Fibroblast of lung (primary cell): Measurements from ENCODE around the gene KLF16. TPM values are rescaled to one million over a fixed set of nuclear protein-coding genes. Genes with fewer than 3 reads are reported as not detected.

Experiments used
- DNase-seq, 2 donors: peaks; one replicate each; pipeline versions ENCODE4 v3.0.0 to v3.0.0-alpha.2; 2010; ENCODE audit warnings: low read depth in 2 of 2
- H2AFZ ChIP-seq: 2 replicates; pipeline ENCODE4 v1.5.1; 2012; ENCODE audit warnings: low read length, control low read depth, inconsistent platforms
- H3K27ac ChIP-seq: 2 replicates; pipeline ENCODE4 v1.5.1; 2011; ENCODE audit warnings: low read length, control low read depth; ENCODE audit not compliant: insufficient read depth
- H3K27me3 ChIP-seq: 2 replicates; pipeline ENCODE4 v1.5.1; 2011; ENCODE audit warnings: mild to moderate bottlenecking, low read length; ENCODE audit not compliant: control insufficient read depth, insufficient read depth
- H3K36me3 ChIP-seq: 2 replicates; pipeline ENCODE4 v1.5.1; 2011; ENCODE audit warnings: low read length; ENCODE audit not compliant: control insufficient read depth, insufficient read depth
- H3K4me1 ChIP-seq: 2 replicates; pipeline ENCODE4 v1.5.1; 2011; ENCODE audit warnings: low read length; ENCODE audit not compliant: control insufficient read depth, insufficient read depth; ENCODE audit errors: extremely low read depth
- H3K4me2 ChIP-seq: 2 replicates; pipeline ENCODE4 v1.5.1; 2011; ENCODE audit warnings: low read length, control low read depth; ENCODE audit not compliant: insufficient read depth; ENCODE audit errors: extremely low read depth
- H3K4me3 ChIP-seq, 4 experiments: fragments of 200-600 bp in 1 of 4; sonication (generic) in 1 of 4; replicated peaks in 1 of 4; 2 replicates each; pipeline ENCODE4 v1.5.1; 2011 to 2016; ENCODE audit warnings: low read length in 4 of 4, low read depth in 3 of 4, mild to moderate bottlenecking in 3 of 4, control low read depth in 2 of 4, inconsistent platforms in 1 of 4, mixed read lengths in 1 of 4; ENCODE audit not compliant: insufficient read depth in 1 of 4; ENCODE audit errors: control extremely low read depth in 1 of 4
- H3K79me2 ChIP-seq: 2 replicates; pipeline ENCODE4 v1.5.1; 2012; ENCODE audit warnings: mild to moderate bottlenecking, low read length, inconsistent platforms; ENCODE audit not compliant: control insufficient read depth, insufficient read depth
- H3K9ac ChIP-seq: 2 replicates; pipeline ENCODE4 v1.5.1; 2011; ENCODE audit warnings: mild to moderate bottlenecking, low read length, control low read depth; ENCODE audit not compliant: insufficient read depth
- H3K9me3 ChIP-seq: 2 replicates; pipeline ENCODE4 v1.5.1; 2012; ENCODE audit warnings: low read depth, low read length; ENCODE audit not compliant: control insufficient read depth, insufficient read depth
- H4K20me1 ChIP-seq: 2 replicates; pipeline ENCODE4 v1.5.1; 2011; ENCODE audit warnings: low read length; ENCODE audit not compliant: control insufficient read depth, insufficient read depth; ENCODE audit errors: extremely low read depth
- CTCF ChIP-seq, 2 donors: IDR thresholded peaks in 1 of 2; conservative IDR thresholded peaks in 1 of 2; 1 replicate in 1 of 2; 2 replicates in 1 of 2; pipeline ENCODE4 v1.5.1; 2011 to 2012; ENCODE audit warnings: low read length in 2 of 2, control low read depth in 1 of 2, inconsistent platforms in 1 of 2, low read depth in 1 of 2, mild to moderate bottlenecking in 1 of 2
- EZH2 ChIP-seq: IDR thresholded peaks from 2 replicates; pipeline ENCODE4 v1.5.1; 2012; ENCODE audit warnings: low read length, control low read depth, mild to moderate bottlenecking; ENCODE audit errors: missing control alignments
- polyA plus RNA-seq, 2 donors: library from polyadenylated mRNA; depleted of rRNA in 1 of 2; stranded (reverse) in 1 of 2; unstranded in 1 of 2; fragments of >200 nt; gene quantifications; 2 replicates each; pipeline ENCODE4 v1.2.1, GENCODE V29; 2011 to 2012; ENCODE audit warnings: missing spikeins in 1 of 2
- total RNA-seq: library from RNA; depleted of rRNA; stranded (reverse); fragments of >200 nt; gene quantifications from 2 replicates; pipeline ENCODE4 v1.2.1, GENCODE V29; 2014

The KLF16 gene
- total and polyA plus RNA-seq, 2 donors (not counting 1 experiment from before 2014, with no cell fraction given): 4.2 to 6.9 TPM

- Histone ChIP-seq H3K4me2 (peak overlapping the region; percentile 100), H3K36me3 (peaks cover 12% of the 10 kb centered on the region), H3K4me1 (peaks cover 9% of the 10 kb centered on the region), H3K9ac (peak overlapping the region; percentile 14), H2AFZ (no peak overlapping the region), H3K27me3 (no peaks in the 10 kb centered on the region), H3K79me2 (peaks cover 45% of the 10 kb centered on the region), H3K9me3 (no peaks in the 10 kb centered on the region), H3K4me3 (peak overlapping the region in 3 of 4 experiments; percentile 77 to 95 (median 88)), H3K27ac (peak overlapping the region; percentile 98), H4K20me1 (no peaks in the 10 kb centered on the region)
- no peak for DNase-seq
- TF ChIP-seq CTCF (conservative IDR thresholded peaks at IDR 0.05 in 1 of 2, IDR thresholded peaks at IDR 0.05 in 1 of 2; ENCODE audit: low read depth in 1 of 2, low read length in 2 of 2) (no peak), EZH2 (no peak)
These were observed 10.4 kb upstream of the KLF16 start for GRCh38 chr19:1873524-1874473.

DNA sequence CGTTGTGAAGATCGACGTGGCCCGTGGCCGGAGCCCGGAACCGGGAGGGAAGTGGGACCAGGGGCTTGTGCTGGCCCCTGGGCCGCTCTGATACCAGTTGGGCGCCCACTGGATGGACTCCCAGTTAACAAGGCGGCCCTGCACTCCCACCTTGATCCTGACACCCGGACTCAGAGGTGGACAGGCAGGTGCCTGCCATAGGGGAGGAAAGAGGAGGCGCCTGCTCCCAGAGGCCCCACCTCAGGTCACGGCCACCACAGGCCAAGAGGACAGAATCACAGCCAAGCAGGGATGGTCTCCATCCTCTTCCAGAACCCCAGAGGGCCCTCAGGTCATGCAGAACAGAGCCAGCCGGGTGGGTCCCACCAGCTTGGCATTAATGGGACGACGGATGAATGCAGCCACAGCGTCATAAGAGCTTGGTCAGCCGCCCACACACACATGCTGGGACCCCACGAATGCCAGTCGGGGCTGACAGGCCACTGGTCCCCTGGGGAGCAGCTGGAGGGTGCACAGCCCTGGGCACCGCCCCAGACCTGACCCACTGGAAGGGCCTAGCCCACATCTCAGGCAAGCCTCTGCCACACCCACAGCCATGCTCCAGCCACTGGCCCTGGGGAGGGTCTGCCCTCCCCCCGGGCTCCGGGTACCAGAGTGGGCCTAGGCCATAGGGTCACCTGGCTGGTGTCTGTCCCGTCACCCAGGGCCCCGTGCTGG lies 9.6 kb upstream of the KLF16 start:
- no peak for TF ChIP-seq CTCF (conservative IDR thresholded peaks at IDR 0.05 in 1 of 2, IDR thresholded peaks at IDR 0.05 in 1 of 2; ENCODE audit: low read depth in 1 of 2, low read length in 2 of 2)
- no peak for TF ChIP-seq EZH2
- Histone ChIP-seq H3K4me1 (peaks cover 9% of the 10 kb centered on the region), H4K20me1 (no peaks in the 10 kb centered on the region), H3K79me2 (peaks cover 45% of the 10 kb centered on the region), H3K9me3 (no peaks in the 10 kb centered on the region), H3K9ac (peak overlapping the region; percentile 14), H3K4me2 (peak overlapping the region; percentile 100), H3K4me3 (peak overlapping the region in 2 of 4 experiments; percentile 1 to 95), H3K27me3 (no peaks in the 10 kb centered on the region), H2AFZ (no peak overlapping the region), H3K27ac (peak overlapping the region; percentile 98), H3K36me3 (peaks cover 12% of the 10 kb centered on the region)
- DNase-seq: no peak

GRCh38 chr19:1871630-1872029 lies 8.3 kb upstream of the KLF16 start:
- Histone ChIP-seq H3K79me2 (peaks cover 45% of the 10 kb centered on the region), H3K9me3 (no peaks in the 10 kb centered on the region), H3K27me3 (no peaks in the 10 kb centered on the region), H3K27ac (no peak overlapping the region), H3K4me1 (peaks cover 9% of the 10 kb centered on the region), H3K4me3 (no peak overlapping the region), H3K4me2 (no peak overlapping the region), H3K36me3 (peaks cover 12% of the 10 kb centered on the region), H3K9ac (no peak overlapping the region), H4K20me1 (no peaks in the 10 kb centered on the region), H2AFZ (no peak overlapping the region)
- TF ChIP-seq CTCF (conservative IDR thresholded peaks at IDR 0.05 in 1 of 2, IDR thresholded peaks at IDR 0.05 in 1 of 2; ENCODE audit: low read depth in 1 of 2, low read length in 2 of 2) (no peak), EZH2 (no peak)
- no peak for DNase-seq
